Measurements from ENCODE around the gene TMEM266.

TMEM266 gene

DNA sequence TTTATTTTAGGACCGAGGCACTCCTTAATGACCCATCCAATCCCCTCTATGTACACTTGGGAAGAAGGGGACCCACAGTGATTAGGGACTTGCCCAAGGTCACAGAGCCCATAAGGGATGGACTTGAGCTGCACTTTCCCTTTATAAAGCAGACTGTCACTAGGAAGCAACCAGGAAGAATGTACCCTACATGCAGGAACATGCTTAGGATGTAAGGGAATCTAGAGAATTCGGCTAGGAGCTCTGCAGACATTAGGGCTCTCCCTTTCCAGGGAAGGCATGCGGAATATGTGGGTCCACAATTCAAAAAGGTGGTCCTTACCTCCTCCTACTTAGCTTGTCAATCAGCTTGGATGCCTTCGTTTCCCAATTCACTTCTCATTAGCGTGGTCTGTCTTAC is 78.7 kb downstream of the TMEM266 start:
- peaks cover 4% of the 10 kb centered on the region for H3K36me3 Mint-ChIP-seq (ENCODE audit: low read depth)
- no peaks in the 10 kb centered on the region for H3K9me3 Mint-ChIP-seq
- H3K27ac Mint-ChIP-seq: no peak overlapping the region
- H3K4me3 Mint-ChIP-seq: no peak overlapping the region
- peaks cover 40% of the 10 kb centered on the region for H3K27me3 Mint-ChIP-seq (ENCODE audit: low read depth)
- H3K4me1 Mint-ChIP-seq: no peaks in the 10 kb centered on the region
- TF ChIP-seq, protein P1, sequence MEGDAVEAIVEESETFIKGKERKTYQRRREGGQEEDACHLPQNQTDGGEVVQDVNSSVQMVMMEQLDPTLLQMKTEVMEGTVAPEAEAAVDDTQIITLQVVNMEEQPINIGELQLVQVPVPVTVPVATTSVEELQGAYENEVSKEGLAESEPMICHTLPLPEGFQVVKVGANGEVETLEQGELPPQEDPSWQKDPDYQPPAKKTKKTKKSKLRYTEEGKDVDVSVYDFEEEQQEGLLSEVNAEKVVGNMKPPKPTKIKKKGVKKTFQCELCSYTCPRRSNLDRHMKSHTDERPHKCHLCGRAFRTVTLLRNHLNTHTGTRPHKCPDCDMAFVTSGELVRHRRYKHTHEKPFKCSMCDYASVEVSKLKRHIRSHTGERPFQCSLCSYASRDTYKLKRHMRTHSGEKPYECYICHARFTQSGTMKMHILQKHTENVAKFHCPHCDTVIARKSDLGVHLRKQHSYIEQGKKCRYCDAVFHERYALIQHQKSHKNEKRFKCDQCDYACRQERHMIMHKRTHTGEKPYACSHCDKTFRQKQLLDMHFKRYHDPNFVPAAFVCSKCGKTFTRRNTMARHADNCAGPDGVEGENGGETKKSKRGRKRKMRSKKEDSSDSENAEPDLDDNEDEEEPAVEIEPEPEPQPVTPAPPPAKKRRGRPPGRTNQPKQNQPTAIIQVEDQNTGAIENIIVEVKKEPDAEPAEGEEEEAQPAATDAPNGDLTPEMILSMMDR (IDR thresholded peaks at IDR 0.05; ENCODE audit: unreplicated experiment in 3 of 3): no peak

DNA sequence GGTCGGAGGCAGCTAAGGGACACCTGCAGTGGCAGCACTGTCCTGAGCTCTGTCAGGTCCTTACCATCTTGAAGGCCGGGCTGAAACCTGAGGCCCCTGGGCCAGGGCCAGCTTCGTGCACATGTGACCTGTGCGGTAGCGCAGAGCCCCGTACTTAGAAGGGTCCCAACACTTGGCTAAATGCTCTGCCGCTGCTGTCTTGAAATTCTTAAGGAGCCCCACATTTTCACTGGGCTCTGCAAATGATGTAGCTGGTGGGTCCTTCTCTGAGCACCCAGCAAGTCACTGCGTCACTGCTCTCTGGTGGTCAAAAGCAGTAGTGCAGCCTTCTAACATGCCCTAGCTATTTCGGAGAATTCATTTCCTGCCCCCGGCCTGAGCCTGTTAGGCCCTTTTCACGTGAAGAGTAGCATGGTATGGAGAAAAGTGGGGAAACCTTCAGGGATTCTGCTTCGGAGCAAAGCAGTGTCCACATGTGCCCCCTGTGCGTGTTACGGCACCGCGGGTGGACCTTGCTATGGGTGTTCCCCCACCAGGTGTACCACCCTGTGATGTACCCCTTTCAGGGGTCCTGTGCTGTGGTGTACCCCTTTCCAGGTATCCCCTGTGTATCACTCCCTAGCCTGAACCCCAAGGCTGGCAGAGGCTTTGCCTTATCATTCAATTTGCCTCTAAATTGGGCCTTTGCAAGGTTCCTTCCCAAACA is 79.7 kb downstream of the TMEM266 start:
- no peak overlapping the region for H3K27ac Mint-ChIP-seq
- H3K9me3 Mint-ChIP-seq: no peaks in the 10 kb centered on the region
- H3K36me3 Mint-ChIP-seq (ENCODE audit: low read depth): peaks cover 4% of the 10 kb centered on the region
- TF ChIP-seq, protein P1 (IDR thresholded peaks at IDR 0.05; ENCODE audit: unreplicated experiment in 3 of 3): peak; percentile 82 to 87 (median 85)
- H3K4me3 Mint-ChIP-seq: no peak overlapping the region
- H3K27me3 Mint-ChIP-seq (ENCODE audit: low read depth): peaks cover 50% of the 10 kb centered on the region
- no peaks in the 10 kb centered on the region for H3K4me1 Mint-ChIP-seq

DNA sequence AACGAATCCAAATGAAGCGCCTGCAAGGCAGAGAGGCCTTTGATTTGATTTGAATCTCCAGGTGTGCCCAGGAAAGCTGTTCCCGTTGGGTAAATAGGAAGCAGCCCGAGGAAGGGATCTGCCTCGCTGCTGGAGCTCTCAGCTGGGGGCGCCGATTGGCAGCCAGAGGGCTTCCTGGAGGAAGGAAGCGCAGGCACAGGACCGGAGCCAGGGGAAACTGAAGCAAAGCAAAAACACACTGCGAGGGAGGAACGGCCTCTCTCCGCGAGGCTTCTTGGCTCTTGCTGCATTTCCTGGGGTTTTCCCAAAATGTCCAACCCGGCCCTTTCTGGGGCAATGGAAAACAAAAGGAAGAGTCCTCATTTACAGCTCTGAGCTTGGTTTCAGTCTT is 80.3 kb downstream of the TMEM266 start:
- no peaks in the 10 kb centered on the region for H3K9me3 Mint-ChIP-seq
- peaks cover 1% of the 10 kb centered on the region for H3K36me3 Mint-ChIP-seq (ENCODE audit: low read depth)
- no peak overlapping the region for H3K4me3 Mint-ChIP-seq
- no peaks in the 10 kb centered on the region for H3K4me1 Mint-ChIP-seq
- H3K27me3 Mint-ChIP-seq (ENCODE audit: low read depth): peaks cover 50% of the 10 kb centered on the region
- no peak overlapping the region for H3K27ac Mint-ChIP-seq
- TF ChIP-seq, protein P1 (IDR thresholded peaks at IDR 0.05; ENCODE audit: unreplicated experiment in 3 of 3): no peak

DNA sequence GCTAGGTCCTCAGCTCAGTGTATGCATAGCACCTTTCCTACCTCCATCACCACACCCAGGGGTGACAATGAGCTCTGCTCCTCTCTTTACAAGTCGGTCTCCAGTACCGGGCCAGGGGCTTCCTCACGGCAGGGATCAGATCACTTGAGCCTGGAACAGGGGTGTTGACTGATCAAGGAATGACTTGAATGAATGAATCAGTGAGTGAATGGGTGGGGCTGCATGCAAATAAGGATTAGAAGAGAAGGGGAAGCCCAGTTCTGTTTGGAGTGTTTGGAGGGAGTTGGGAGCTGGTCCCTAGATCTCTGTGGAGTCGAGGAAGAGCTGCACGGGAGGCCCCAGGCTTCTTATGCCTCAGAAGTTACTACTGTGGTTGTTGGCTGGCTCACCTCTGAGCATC is 87.0 kb downstream of the TMEM266 start:
- Mint-ChIP-seq H3K27me3 (ENCODE audit: low read depth) (peaks cover 63% of the 10 kb centered on the region), H3K4me1 (no peaks in the 10 kb centered on the region)

DNA sequence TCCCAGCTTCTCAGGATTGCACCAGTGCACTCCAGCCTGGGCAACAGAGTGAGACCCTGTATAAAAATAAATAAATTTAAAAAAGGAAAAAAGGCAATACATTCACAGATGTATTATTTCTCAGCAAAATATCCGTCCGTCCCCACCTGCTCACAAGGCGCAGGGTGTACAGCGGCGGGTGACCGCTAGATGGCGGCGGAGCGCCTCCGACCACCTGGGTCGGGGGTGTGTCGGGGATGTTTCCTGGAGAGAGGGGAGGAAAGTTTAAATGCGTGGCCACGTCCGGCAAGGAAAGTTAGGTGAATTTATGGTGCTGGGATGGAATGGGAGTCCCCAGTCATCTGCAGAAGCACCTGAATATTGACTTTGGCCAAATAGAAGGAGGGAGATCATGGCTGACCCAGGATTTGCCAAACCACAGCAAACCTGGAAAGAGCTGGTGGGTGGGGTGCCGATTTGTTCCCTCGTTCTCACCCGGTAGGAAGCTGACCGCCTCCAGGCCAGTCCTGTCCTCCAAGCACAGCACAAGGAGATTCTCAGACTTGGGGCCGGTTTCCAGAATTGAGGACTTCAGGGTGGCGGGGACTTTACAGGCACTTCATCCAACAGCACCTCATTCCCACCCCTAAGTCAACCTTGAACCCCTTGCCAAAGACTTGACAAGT is 88.3 kb downstream of the TMEM266 start:
- no peak overlapping the region for H3K27ac Mint-ChIP-seq
- TF ChIP-seq, protein P1 (IDR thresholded peaks at IDR 0.05; ENCODE audit: unreplicated experiment in 3 of 3): peak; percentile 95 to 96 (median 96)

More for the DNA sequence above, 87.0 kb downstream of the TMEM266 start:
- Mint-ChIP-seq H3K27ac (no peak overlapping the region), H3K4me3 (no peak overlapping the region), H3K9me3 (no peaks in the 10 kb centered on the region), H3K36me3 (ENCODE audit: low read depth) (no peaks in the 10 kb centered on the region)
- TF ChIP-seq, protein P1 (IDR thresholded peaks at IDR 0.05; ENCODE audit: unreplicated experiment in 3 of 3): no peak

More for the DNA sequence above, 88.3 kb downstream of the TMEM266 start:
- Mint-ChIP-seq H3K9me3 (no peaks in the 10 kb centered on the region), H3K4me3 (no peak overlapping the region), H3K4me1 (no peaks in the 10 kb centered on the region), H3K27me3 (ENCODE audit: low read depth) (peaks cover 60% of the 10 kb centered on the region), H3K36me3 (ENCODE audit: low read depth) (no peaks in the 10 kb centered on the region)

All from nephron (organoid).